ENCODE data around the gene ADCY9. TPM values are rescaled to one million over a fixed set of nuclear protein-coding genes. Genes with fewer than 3 reads are reported as not detected.

The ADCY9 gene
- total RNA-seq, 1 donor from 2014 or later, result 6.9 TPM

- Mint-ChIP-seq H3K27ac (no peak overlapping the region), H3K9me3 (ENCODE audit: low read depth) (no peaks in the 10 kb centered on the region), H3K4me3 (ENCODE audit: low read depth) (no peak overlapping the region), H3K4me1 (ENCODE audit: low read depth) (peaks cover 7% of the 10 kb centered on the region), H3K36me3 (ENCODE audit: insufficient read depth) (no peaks in the 10 kb centered on the region), H3K27me3 (peaks cover 3% of the 10 kb centered on the region)
- no peak for TF ChIP-seq CTCF (IDR thresholded peaks at IDR 0.05; ENCODE audit: unreplicated experiment)
- no peak for DNase-seq (ENCODE audit: low spot score, unreplicated experiment)
Measured at GRCh38 chr16:4019371-4019791, 96.9 kb downstream of the ADCY9 start.

GRCh38 chr16:4018391-4018790, 97.9 kb downstream of the ADCY9 start:
- no peak for DNase-seq (ENCODE audit: low spot score, unreplicated experiment)
- Mint-ChIP-seq H3K4me1 (ENCODE audit: low read depth) (peaks cover 7% of the 10 kb centered on the region), H3K4me3 (ENCODE audit: low read depth) (no peak overlapping the region)

GRCh38 chr16:4017807-4018206, 98.4 kb downstream of the ADCY9 start:
- Mint-ChIP-seq H3K4me3 (ENCODE audit: low read depth) (no peak overlapping the region), H3K27ac (no peak overlapping the region), H3K27me3 (no peaks in the 10 kb centered on the region), H3K36me3 (ENCODE audit: insufficient read depth) (no peaks in the 10 kb centered on the region), H3K4me1 (ENCODE audit: low read depth) (peaks cover 7% of the 10 kb centered on the region), H3K9me3 (ENCODE audit: low read depth) (no peaks in the 10 kb centered on the region)
- TF ChIP-seq CTCF (IDR thresholded peaks at IDR 0.05; ENCODE audit: unreplicated experiment), result no peak
- no peak for DNase-seq (ENCODE audit: low spot score, unreplicated experiment)

More at GRCh38 chr16:4018391-4018790, 97.9 kb downstream of the ADCY9 start:
- H3K9me3 Mint-ChIP-seq (ENCODE audit: low read depth), result no peaks in the 10 kb centered on the region
- H3K27ac Mint-ChIP-seq, result no peak overlapping the region
- TF ChIP-seq CTCF (IDR thresholded peaks at IDR 0.05; ENCODE audit: unreplicated experiment), result no peak
- H3K27me3 Mint-ChIP-seq, result peaks cover 3% of the 10 kb centered on the region
- no peaks in the 10 kb centered on the region for H3K36me3 Mint-ChIP-seq (ENCODE audit: insufficient read depth)

GRCh38 chr16:4016658-4017057, 99.6 kb downstream of the ADCY9 start:
- DNase-seq (ENCODE audit: low spot score, unreplicated experiment), result no peak
- peaks cover 16% of the 10 kb centered on the region for H3K4me1 Mint-ChIP-seq (ENCODE audit: low read depth)
- H3K9me3 Mint-ChIP-seq (ENCODE audit: low read depth), result no peaks in the 10 kb centered on the region
- no peak overlapping the region for H3K4me3 Mint-ChIP-seq (ENCODE audit: low read depth)
- H3K27ac Mint-ChIP-seq, result no peak overlapping the region
- H3K27me3 Mint-ChIP-seq, result no peaks in the 10 kb centered on the region
- TF ChIP-seq CTCF (IDR thresholded peaks at IDR 0.05; ENCODE audit: unreplicated experiment), result no peak
- H3K36me3 Mint-ChIP-seq (ENCODE audit: insufficient read depth), result no peaks in the 10 kb centered on the region

- H3K27me3 Mint-ChIP-seq, result peaks cover 3% of the 10 kb centered on the region
- H3K4me3 Mint-ChIP-seq (ENCODE audit: low read depth), result no peak overlapping the region
- H3K36me3 Mint-ChIP-seq (ENCODE audit: insufficient read depth), result no peaks in the 10 kb centered on the region
- peaks cover 19% of the 10 kb centered on the region for H3K4me1 Mint-ChIP-seq (ENCODE audit: low read depth)
- H3K27ac Mint-ChIP-seq, result peak overlapping the region; percentile 97
- DNase-seq (ENCODE audit: low spot score, unreplicated experiment), result no peak
- H3K9me3 Mint-ChIP-seq (ENCODE audit: low read depth), result no peaks in the 10 kb centered on the region
- TF ChIP-seq CTCF (IDR thresholded peaks at IDR 0.05; ENCODE audit: unreplicated experiment), result no peak
Measured at GRCh38 chr16:4016005-4016352, 100.3 kb downstream of the ADCY9 start.
